Neural progenitor cell (in vitro differentiated cells): ENCODE results near the gene BAIAP2. TPM values are rescaled to one million over a fixed set of nuclear protein-coding genes. Genes with fewer than 3 reads are reported as not detected.

Experiments used
- DNase-seq: peaks from one replicate; pipeline ENCODE4 v3.0.0-alpha.2; 2016; ENCODE audit warnings: low spot score
- H2AFZ ChIP-seq: fragments of 200-600 bp; sonication (generic); replicated peaks from 2 replicates; pipeline ENCODE4 v1.6.1; 2016; ENCODE audit warnings: antibody characterized with exemption
- H3F3A ChIP-seq: fragments of 200-600 bp; sonication (generic); 2 replicates; pipeline ENCODE4 v1.6.1; 2016; ENCODE audit warnings: antibody characterized with exemption, low read depth
- H3K27ac ChIP-seq: fragments of 200-600 bp; sonication (generic); 2 replicates; pipeline ENCODE4 v1.5.1; 2016; ENCODE audit warnings: mild to moderate bottlenecking
- H3K27me3 ChIP-seq: fragments of 200-600 bp; sonication (generic); 2 replicates; pipeline ENCODE4 v1.6.1; 2016; ENCODE audit warnings: mild to moderate bottlenecking, moderate library complexity
- H3K36me3 ChIP-seq: fragments of 200-600 bp; sonication (generic); 2 replicates; pipeline ENCODE4 v1.5.1; 2016
- H3K4me1 ChIP-seq: fragments of 200-600 bp; sonication (generic); 2 replicates; pipeline ENCODE4 v1.6.1; 2016; ENCODE audit warnings: mixed run types
- H3K4me2 ChIP-seq: fragments of 200-600 bp; sonication (generic); 2 replicates; pipeline ENCODE4 v1.6.1; 2016
- H3K4me3 ChIP-seq: fragments of 200-600 bp; sonication (generic); 2 replicates; pipeline ENCODE4 v1.5.1; 2016
- H3K79me2 ChIP-seq: fragments of 200-600 bp; sonication (generic); 2 replicates; pipeline ENCODE4 v1.6.1; 2016; ENCODE audit warnings: low read depth
- H3K9ac ChIP-seq: fragments of 200-600 bp; sonication (generic); 2 replicates; pipeline ENCODE4 v1.6.1; 2016
- H3K9me3 ChIP-seq: fragments of 200-600 bp; sonication (generic); 2 replicates; pipeline ENCODE4 v1.5.1; 2016; ENCODE audit warnings: low read depth
- H4K20me1 ChIP-seq: fragments of 200-600 bp; sonication (generic); 2 replicates; pipeline ENCODE4 v1.6.1; 2016; ENCODE audit warnings: low read depth
- H3K27ac Mint-ChIP-seq: 3 replicates; pipeline ENCODE4 v1.8.0; 2021; ENCODE audit warnings: mixed read lengths
- H3K27me3 Mint-ChIP-seq: 2 replicates; pipeline ENCODE4 v1.8.0; 2022; ENCODE audit warnings: low read depth, mild to moderate bottlenecking, inconsistent platforms, moderate library complexity, mixed read lengths; ENCODE audit not compliant: insufficient read depth
- H3K36me3 Mint-ChIP-seq: 3 replicates; pipeline ENCODE4 v1.8.0; 2021; ENCODE audit warnings: mixed read lengths
- H3K4me1 Mint-ChIP-seq: 3 replicates; pipeline ENCODE4 v1.8.0; 2021; ENCODE audit warnings: mixed read lengths
- H3K4me3 Mint-ChIP-seq: 3 replicates; pipeline ENCODE4 v1.8.0; 2021; ENCODE audit warnings: mild to moderate bottlenecking, moderate library complexity, mixed read lengths
- H3K9me3 Mint-ChIP-seq: 3 replicates; pipeline ENCODE4 v1.8.0; 2020; ENCODE audit warnings: mixed read lengths
- EZH2 ChIP-seq: fragments of 200-600 bp; sonication (generic); IDR thresholded peaks from 2 replicates; pipeline ENCODE4 v1.6.1; 2017; ENCODE audit warnings: antibody characterized with exemption, mild to moderate bottlenecking, moderate library complexity
- EZH2phosphoT487 ChIP-seq: fragments of 200-600 bp; sonication (generic); IDR thresholded peaks from 2 replicates; pipeline ENCODE4 v1.6.1; 2017; ENCODE audit warnings: antibody characterized with exemption
- total RNA-seq: library from RNA; depleted of rRNA; stranded (reverse); fragments of >200 nt; gene quantifications from 2 replicates; pipeline ENCODE4 v1.2.3, GENCODE V29; 2015; ENCODE audit warnings: low replicate concordance
- TF ChIP-seq, protein P1 (sequence below): fragments of 200-600 bp; sonication (generic); IDR thresholded peaks from 2 replicates; pipeline ENCODE4 v1.5.1; 2017; ENCODE audit warnings: antibody characterized with exemption, mild to moderate bottlenecking

Gene BAIAP2
- total RNA-seq, 1 donor from 2014 or later: 15.6 TPM

DNA sequence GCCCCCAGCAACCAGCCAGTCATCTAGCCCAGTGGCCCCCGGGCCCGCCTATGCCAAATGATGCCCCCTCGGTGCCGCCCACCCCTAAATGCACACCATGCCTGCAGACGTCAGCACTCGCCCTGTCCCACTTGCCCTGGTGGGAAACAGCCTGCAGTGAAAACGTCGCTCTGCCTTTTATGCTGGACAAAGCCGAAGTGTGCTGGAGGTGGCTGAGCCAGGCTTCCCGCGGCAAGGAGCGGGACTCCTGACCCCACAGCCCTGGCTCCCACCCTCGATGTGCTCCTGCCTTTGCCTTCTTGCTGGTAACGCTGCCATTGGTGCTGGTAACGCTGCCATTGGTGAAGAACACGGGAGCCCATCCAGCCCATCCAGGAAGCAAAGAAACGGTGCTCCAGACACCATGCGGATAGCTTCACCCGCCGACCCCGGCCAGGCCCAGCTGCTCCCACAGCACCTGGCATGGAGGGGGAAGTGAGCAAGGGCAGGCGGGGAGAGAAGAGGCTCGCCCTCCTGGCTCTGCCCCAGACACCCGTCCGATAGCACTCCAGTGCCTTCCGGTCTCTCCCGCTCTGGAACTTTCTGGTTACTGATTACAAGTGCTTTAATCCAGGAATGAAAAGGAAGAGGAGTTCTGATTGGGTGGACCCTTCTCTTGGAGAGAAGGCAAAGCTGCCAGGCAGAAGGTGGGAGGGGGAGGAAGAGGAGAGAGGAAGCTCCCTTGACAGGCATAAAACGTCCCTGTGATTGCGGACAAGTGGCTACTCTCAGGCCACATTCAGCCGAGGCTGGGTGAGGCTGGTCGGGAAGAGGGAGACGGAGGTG lies 4.0 kb upstream of the BAIAP2 start:
- peaks cover 47% of the 10 kb centered on the region for H3K4me1 Mint-ChIP-seq

DNA sequence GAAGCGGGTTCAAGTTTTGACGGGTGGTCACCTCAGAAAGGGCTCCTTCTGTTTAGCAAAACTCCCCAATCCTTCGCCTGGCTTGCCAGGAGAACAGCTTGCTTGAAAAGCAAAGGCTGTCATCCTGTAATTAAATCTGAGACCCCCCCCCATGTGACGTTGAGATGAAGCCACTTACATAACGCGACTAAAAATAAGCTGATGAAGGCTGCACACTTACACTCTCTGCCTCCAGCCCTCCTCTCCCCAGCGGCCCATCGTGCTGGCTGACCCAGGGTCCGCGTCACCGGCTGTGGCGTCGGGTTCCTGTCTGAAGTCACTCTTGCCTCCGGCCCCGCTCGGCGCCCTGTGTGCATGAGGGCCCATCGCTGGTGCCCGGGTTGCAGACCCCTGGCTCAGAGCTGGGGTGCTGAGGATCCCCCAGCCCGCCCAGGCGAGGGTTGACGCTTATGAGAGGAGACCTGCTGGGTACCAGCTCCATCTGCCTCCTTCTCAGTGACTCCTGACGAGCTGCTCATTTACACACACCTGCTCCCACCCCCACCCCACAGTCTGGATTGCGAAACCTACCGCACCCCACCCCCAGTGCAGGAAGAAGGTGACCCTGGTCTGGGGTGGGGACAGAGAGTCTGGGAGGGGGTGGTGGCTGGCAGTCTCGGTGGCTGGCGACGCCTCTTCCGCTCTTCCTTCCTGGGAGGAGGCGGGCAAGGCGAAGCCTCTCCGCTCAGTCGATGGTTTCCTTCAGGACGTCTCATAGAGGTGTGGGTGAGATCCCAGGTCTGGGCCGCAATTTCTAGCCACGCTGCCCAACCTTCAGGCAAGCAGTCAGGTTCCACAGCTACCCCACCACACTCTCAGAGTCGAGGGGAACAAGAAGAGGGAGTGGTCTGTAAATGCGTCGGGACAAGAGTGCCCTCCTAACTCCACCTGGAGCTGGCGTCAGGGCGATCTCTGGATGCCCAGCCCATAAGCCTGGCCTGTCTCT lies 3.1 kb upstream of the BAIAP2 start:
- no peak for DNase-seq
- H3K36me3 ChIP-seq: no peaks in the 10 kb centered on the region
- H3K4me3 ChIP-seq: no peak overlapping the region
- no peaks in the 10 kb centered on the region for H3K9me3 ChIP-seq
- H3F3A ChIP-seq: no peaks in the 10 kb centered on the region
- Mint-ChIP-seq H3K9me3 (no peaks in the 10 kb centered on the region), H3K4me1 (peaks cover 48% of the 10 kb centered on the region), H3K36me3 (peaks cover 9% of the 10 kb centered on the region), H3K27me3 (peaks cover 9% of the 10 kb centered on the region), H3K27ac (no peak overlapping the region), H3K4me3 (peak overlapping the region; percentile 38)
- peaks cover 12% of the 10 kb centered on the region for H3K79me2 ChIP-seq
- H3K4me2 ChIP-seq: no peak overlapping the region
- no peak overlapping the region for H3K27ac ChIP-seq
- H3K4me1 ChIP-seq: peaks cover 16% of the 10 kb centered on the region
- no peak overlapping the region for H2AFZ ChIP-seq
- H3K27me3 ChIP-seq: peaks cover 23% of the 10 kb centered on the region
- peaks cover 21% of the 10 kb centered on the region for H4K20me1 ChIP-seq
- TF ChIP-seq EZH2phosphoT487 (no peak), EZH2 (no peak)
- TF ChIP-seq, protein P1, sequence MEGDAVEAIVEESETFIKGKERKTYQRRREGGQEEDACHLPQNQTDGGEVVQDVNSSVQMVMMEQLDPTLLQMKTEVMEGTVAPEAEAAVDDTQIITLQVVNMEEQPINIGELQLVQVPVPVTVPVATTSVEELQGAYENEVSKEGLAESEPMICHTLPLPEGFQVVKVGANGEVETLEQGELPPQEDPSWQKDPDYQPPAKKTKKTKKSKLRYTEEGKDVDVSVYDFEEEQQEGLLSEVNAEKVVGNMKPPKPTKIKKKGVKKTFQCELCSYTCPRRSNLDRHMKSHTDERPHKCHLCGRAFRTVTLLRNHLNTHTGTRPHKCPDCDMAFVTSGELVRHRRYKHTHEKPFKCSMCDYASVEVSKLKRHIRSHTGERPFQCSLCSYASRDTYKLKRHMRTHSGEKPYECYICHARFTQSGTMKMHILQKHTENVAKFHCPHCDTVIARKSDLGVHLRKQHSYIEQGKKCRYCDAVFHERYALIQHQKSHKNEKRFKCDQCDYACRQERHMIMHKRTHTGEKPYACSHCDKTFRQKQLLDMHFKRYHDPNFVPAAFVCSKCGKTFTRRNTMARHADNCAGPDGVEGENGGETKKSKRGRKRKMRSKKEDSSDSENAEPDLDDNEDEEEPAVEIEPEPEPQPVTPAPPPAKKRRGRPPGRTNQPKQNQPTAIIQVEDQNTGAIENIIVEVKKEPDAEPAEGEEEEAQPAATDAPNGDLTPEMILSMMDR: no peak
- no peak overlapping the region for H3K9ac ChIP-seq

More for the DNA sequence above, 4.0 kb upstream of the BAIAP2 start:
- Histone ChIP-seq H3K4me1 (peaks cover 11% of the 10 kb centered on the region), H3K9me3 (no peaks in the 10 kb centered on the region), H3K36me3 (no peaks in the 10 kb centered on the region), H3K27ac (no peak overlapping the region), H4K20me1 (peaks cover 12% of the 10 kb centered on the region), H3K79me2 (peaks cover 3% of the 10 kb centered on the region), H3K9ac (no peak overlapping the region), H2AFZ (no peak overlapping the region), H3K4me3 (no peak overlapping the region), H3K4me2 (no peak overlapping the region), H3K27me3 (peaks cover 14% of the 10 kb centered on the region), H3F3A (no peaks in the 10 kb centered on the region)
- no peak overlapping the region for H3K4me3 Mint-ChIP-seq
- no peak for DNase-seq
- peaks cover 7% of the 10 kb centered on the region for H3K36me3 Mint-ChIP-seq
- TF ChIP-seq EZH2 (no peak), EZH2phosphoT487 (no peak)
- TF ChIP-seq, protein P1: no peak
- H3K9me3 Mint-ChIP-seq: no peaks in the 10 kb centered on the region
- H3K27ac Mint-ChIP-seq: no peak overlapping the region
- peaks cover 9% of the 10 kb centered on the region for H3K27me3 Mint-ChIP-seq

DNA sequence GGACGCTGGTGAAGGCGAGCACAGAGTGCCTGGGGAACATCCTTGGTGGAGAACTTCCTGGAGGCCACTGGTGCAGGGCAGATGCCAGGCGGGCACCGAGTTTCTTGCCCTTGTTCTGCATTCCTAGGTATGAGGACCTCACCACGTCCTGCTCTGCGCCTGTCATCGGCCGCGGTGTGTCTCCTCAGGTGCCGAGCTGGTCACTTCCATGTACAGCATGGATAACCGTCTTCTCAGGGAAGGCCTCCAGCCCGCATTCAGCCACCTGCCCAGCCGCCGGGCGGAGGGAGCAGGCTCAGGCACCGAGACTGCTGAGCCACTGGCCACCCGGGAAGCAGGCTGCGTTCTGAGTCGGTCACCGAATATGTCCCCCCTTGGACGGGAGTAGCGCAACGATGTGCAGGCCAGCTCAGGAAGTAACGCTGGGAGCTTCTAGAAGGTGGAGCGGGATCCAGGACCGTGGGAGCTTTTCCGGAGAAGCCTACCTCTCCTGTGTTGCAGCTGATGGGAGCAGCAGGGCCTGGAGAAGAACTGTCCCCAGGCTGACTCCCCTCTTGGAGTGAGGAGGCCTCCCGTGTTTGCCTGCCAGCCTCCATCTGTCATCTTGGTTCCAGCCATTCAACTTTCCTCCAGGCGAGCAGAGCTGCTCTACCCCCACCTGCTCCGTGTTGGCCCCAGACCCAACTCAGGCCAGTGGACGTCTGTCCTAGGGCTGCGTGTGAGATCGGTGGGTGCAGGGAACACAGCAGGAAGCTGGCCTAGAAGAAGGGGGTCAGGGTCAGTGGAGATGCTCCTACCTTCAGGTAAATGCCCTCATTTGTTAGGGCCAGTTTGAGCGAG lies 2.1 kb upstream of the BAIAP2 start:
- no peak overlapping the region for H2AFZ ChIP-seq
- H3K36me3 ChIP-seq: no peaks in the 10 kb centered on the region
- Mint-ChIP-seq H3K27ac (no peak overlapping the region), H3K4me1 (peaks cover 49% of the 10 kb centered on the region), H3K27me3 (peaks cover 11% of the 10 kb centered on the region), H3K9me3 (no peaks in the 10 kb centered on the region), H3K36me3 (peaks cover 16% of the 10 kb centered on the region), H3K4me3 (peak overlapping the region; percentile 94)
- no peak overlapping the region for H3K27ac ChIP-seq
- no peak overlapping the region for H3K9ac ChIP-seq
- H3K27me3 ChIP-seq: peaks cover 24% of the 10 kb centered on the region
- peaks cover 31% of the 10 kb centered on the region for H4K20me1 ChIP-seq
- H3K9me3 ChIP-seq: no peaks in the 10 kb centered on the region
- no peak for DNase-seq
- peak overlapping the region; percentile 90 for H3K4me2 ChIP-seq
- no peak for TF ChIP-seq EZH2
- no peak for TF ChIP-seq EZH2phosphoT487
- TF ChIP-seq, protein P1: no peak
- peaks cover 16% of the 10 kb centered on the region for H3K4me1 ChIP-seq
- H3K79me2 ChIP-seq: peaks cover 20% of the 10 kb centered on the region
- H3F3A ChIP-seq: no peaks in the 10 kb centered on the region
- H3K4me3 ChIP-seq: peak overlapping the region; percentile 91
